NCI-H2107 treated with DMSO at 0.1 percent for 48 hours (cell line): Measurements from ENCODE around the gene NCAM2.

ENCODE experiments used
- DNase-seq: peaks from one replicate; lab custom pipeline; 2025; ENCODE audit not compliant: unreplicated experiment; lab: John Stamatoyannopoulos, UW

NCAM2 gene

GRCh38 chr21:21174676-21175075 lies 176.5 kb downstream of the NCAM2 start:
- no peak for DNase-seq

DNA sequence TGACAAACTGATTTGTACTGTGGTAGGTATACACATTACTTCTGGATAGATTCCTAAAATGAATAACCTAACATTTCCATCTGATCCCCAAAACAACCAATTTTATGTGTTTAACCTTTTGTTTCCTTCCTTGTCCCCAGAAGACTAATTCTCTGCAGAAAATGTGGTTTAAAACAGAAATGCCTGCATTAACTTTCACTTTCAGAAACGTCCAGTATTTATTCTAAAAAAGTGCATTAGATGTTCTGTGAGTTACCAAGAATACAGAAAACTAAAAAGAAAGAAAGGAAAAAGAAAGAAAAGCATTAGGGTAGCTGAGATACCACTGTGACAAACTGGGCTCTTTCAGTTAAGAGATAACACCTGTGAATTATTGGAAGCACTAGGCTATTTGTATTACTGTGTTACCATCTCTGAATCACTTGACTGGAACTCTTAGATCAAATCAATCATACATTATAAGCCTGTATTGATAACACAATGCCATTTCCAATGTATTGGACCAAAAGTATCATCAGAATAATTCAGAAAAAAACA lies 177.7 kb downstream of the NCAM2 start:
- no peak for DNase-seq

GRCh38 chr21:21177353-21177986 lies 179.3 kb downstream of the NCAM2 start:
- DNase-seq, result no peak

DNA sequence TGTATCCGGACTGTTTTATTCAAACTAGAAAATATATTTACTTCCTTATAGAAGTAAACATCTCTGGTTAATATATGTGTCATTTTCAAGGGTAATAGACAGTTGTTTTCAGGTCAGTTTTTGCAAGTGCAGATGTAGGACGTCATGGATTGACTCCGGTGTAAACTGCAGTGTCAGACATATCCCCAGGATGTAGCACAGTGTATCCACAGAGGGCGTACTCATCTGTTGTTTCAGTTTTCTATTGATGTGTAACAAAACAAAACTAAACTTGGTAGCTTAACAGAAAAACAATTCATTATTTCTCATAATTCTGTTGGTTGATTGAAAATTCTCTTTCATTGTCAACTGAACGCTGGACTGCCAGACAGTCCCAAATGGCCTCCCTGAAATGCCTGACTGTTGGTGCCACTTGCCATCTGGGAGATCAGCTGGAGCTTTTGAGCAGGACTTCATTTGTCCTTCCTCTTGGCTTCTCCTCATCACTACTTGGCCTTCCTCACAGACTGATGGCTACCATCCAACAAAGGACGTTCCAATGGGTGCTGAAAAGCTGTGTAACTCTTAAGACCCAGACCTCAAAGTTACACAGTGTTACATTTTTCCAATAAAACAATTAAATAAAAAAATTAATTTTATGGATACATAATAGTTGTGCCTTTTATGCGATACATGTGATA lies 181.6 kb downstream of the NCAM2 start:
- no peak for DNase-seq

DNA sequence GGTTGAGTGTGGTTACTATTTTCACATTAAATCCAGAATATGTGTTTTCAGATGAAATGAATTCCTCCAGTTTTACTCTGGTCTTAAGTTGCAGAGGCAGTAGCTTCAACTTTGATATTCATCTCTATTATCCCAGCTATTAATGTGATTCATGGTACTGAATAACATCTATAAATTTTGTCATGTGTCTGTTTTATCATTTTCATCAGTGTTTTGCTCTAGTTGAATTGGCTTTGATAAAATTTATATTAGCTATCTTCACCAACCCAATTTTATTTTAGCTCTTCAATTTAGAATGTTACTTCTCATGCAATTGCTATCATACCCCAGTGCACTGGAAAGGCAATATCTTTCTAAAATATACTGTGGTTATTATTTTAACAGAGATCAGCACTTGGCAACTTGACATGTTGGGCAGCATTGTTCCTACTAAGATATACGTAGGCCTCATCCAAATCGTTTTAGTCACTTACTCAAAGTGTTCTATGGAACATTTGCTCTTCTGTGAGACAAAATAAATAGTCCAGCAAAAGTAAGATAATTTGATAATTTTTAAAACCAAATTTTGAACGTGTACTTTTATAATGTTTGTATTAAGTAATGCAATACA lies 184.3 kb downstream of the NCAM2 start:
- DNase-seq, result no peak

DNA sequence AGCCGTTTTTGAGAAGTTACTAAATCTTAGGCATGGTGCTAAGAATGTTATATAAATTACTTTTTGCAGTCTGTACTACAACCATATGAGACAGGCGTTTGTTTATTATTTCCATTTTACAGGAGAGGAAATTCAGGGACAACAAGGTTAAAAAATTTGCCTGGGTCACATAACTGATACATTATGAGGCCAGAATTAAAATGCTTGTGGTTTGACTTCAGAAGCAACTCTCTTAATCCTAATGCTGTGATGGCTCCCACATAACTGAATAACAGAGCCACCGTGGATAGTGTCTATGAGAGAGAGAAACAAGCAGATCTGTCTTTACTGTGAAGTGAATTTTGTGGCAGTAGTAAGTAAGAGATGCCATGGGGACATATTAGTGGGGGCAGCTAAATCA lies 184.9 kb downstream of the NCAM2 start:
- no peak for DNase-seq

GRCh38 chr21:21184771-21185528 lies 186.7 kb downstream of the NCAM2 start:
- no peak for DNase-seq

- DNase-seq, result no peak
Observed at GRCh38 chr21:21187579-21187978, 189.4 kb downstream of the NCAM2 start.

- peak; percentile 40 for DNase-seq
Observed at GRCh38 chr21:21188513-21189195, 190.4 kb downstream of the NCAM2 start.

- DNase-seq, result no peak
Observed at GRCh38 chr21:21195417-21195943, 197.3 kb downstream of the NCAM2 start.

DNA sequence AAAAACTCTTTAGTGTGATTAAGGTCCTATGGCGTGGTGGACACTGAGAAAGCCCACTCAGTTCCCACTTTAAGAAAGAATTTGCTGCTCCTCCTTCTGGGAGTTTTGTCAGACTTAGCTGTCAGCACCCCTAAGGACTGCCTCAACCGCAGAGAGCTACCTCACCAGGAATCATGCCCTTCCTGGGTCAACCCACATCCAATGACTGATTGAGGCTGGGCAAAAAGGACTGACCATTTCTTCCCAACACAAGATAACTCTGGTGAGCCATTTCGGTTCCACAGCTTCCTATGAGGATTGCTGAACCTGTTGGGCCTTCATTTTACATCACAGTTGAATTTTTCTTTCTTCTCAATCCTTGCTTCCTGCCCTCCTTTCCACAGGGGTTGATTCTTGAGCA lies 197.9 kb downstream of the NCAM2 start:
- DNase-seq, result no peak

GRCh38 chr21:21196848-21197247 lies 198.6 kb downstream of the NCAM2 start:
- no peak for DNase-seq

DNA sequence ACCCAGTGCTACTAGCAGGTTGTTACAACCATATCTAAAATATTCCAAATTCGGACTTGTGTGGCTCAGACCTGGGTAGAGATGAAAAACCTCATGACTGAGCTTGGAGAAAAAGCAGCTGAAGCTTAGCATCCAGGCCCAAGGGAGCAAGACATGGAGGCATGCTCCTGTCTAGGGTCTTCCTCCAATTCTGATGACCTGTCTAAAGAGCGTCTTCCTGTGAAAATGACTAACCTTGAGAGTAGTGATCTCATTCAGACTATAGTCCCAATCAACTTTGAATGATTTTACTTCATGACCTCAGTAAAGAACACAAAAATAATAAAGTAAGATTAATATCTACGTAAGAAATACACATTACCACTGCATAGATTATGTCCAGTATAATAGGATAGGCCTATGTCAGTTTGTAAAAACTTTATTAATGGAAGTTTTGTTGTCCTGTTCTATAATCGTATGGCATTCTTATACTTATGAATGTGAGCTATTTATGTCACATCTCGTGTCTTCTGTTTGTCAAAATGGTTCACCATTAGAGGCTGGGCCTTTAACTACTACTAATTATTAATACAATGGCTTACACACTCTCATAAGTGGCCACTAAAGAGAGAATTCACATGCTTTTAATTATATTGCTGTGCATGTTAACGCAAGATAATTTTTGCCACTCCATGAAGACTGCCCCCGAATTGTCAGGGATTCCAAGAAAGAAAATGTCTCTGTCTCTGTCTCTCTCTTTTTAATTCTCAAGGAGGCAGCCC lies 201.3 kb downstream of the NCAM2 start:
- no peak for DNase-seq

- DNase-seq, result no peak
Observed at GRCh38 chr21:21200103-21200938, 202.1 kb downstream of the NCAM2 start.

DNA sequence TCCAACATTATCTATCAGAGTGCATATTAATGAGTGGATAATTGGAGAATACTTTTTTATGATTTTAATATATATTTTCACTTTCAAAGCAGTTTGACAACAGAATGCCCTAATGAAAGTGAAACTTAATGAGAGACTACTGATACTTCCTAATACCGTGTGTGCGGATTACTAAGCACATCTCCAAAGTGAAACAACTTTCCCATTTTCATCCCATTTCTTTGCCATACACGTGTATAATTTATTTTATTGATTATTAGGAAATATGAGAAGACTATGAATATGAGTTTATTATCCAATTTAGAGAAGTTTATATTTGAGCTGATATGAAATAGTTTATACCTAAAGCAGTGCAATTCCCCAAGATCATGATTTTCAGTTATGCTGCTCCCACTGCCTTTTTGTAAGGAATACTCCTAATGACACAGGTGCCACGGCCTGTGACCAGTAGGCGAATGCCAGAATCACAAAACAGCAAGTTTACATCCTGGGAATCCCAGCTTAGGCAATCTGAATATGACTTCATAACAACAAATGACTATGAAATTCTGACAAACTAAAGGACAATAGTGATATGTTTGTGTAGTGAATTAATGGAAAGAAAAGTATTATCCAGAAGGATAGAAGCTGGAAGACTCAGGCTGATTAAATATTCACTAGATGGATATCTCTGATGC lies 202.9 kb downstream of the NCAM2 start:
- DNase-seq, result no peak

GRCh38 chr21:21203822-21204339 lies 205.7 kb downstream of the NCAM2 start:
- DNase-seq, result no peak

DNA sequence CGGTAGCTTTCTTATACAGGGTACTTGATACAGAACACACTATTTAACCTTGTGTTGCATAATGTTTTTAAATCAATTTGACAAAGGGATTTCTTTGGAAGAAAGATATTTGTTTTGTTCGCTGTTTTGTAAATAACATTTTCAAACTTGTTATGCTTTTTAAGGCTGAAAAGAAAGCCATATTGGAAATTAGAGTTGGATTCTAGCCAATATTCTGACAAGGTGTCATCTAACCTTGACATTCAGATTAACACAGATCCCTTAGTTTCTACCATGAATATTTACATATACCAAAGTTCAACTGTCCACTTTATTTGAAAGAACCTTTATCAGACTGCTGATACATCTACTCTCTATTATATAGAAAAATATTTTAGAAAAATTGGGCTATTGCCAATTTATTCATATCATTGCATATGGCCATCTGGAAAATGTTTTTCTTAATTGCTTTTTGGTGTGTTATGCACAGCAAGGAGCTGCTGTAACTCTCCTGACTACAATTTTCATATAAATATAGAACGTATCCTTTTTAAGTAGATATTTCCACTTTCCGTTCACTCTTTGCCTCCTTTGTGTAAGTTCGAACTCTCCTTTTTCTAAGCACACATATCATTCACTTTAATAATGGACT lies 206.3 kb downstream of the NCAM2 start:
- no peak for DNase-seq

DNA sequence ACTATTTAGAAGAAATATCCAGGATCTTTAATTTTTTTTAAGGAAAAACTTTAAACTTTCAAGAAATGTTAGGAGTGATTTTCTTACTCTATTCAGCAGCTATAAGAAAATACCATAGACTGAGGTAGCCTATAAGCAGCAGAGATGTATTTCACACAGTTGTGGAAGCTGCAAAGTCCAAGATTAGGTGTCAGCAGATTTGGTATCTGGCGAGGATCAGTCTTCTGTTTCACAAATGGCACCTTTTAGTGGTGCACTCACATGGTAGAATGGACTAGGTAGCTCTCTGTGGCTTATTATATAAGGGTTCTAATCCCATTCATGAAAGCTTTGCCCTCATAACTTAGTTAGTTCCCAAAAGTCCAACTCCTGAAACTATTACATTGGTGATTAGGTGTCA lies 207.4 kb downstream of the NCAM2 start:
- no peak for DNase-seq
